HG03457 (cell line): ENCODE results near the gene TNXB.
"Not testable (repeated sequence)": the region's sequence is repeated elsewhere in the genome, so short reads cannot be mapped to it uniquely, and the experiment has no call there.

Experiments
- ATAC-seq: cut with Tn5 transposase; IDR thresholded peaks from one replicate; pipeline ENCODE4 v1.9.1; 2021; ENCODE audit warnings: moderate number of reproducible peaks; ENCODE audit not compliant: unreplicated experiment

The TNXB gene

GRCh38 chr6:32068867-32069266 is 40.3 kb downstream of the TNXB start:
- ATAC-seq: no peak

GRCh38 chr6:32068315-32068714 is 40.8 kb downstream of the TNXB start:
- ATAC-seq: not testable (repeated sequence)

- ATAC-seq: not testable (repeated sequence)
These were observed 41.6 kb downstream of the TNXB start for GRCh38 chr6:32067521-32067920.

GRCh38 chr6:32064706-32065105 is 44.4 kb downstream of the TNXB start:
- ATAC-seq: no peak

- no peak for ATAC-seq
These were observed 48.0 kb downstream of the TNXB start for GRCh38 chr6:32060966-32061655.

GRCh38 chr6:32058511-32058963 is 50.6 kb downstream of the TNXB start:
- no peak for ATAC-seq

GRCh38 chr6:32057966-32058365 is 51.2 kb downstream of the TNXB start:
- ATAC-seq: no peak

- no peak for ATAC-seq
These were observed 52.9 kb downstream of the TNXB start for GRCh38 chr6:32056254-32056653.

GRCh38 chr6:32055756-32056155 is 53.4 kb downstream of the TNXB start:
- not testable (repeated sequence) for ATAC-seq

- not testable (repeated sequence) for ATAC-seq
These were observed 55.8 kb downstream of the TNXB start for GRCh38 chr6:32053314-32053713.

- not testable (repeated sequence) for ATAC-seq
These were observed 56.5 kb downstream of the TNXB start for GRCh38 chr6:32052626-32053025.

GRCh38 chr6:32050562-32050961 is 58.6 kb downstream of the TNXB start:
- ATAC-seq: no peak

- not testable (repeated sequence) for ATAC-seq
These were observed 59.4 kb downstream of the TNXB start for GRCh38 chr6:32049736-32050135.

- ATAC-seq: not testable (repeated sequence)
These were observed 60.0 kb downstream of the TNXB start for GRCh38 chr6:32049149-32049548.

GRCh38 chr6:32047855-32048766 is 61.0 kb downstream of the TNXB start:
- no peak for ATAC-seq

GRCh38 chr6:32047539-32047854 is 61.6 kb downstream of the TNXB start:
- no peak for ATAC-seq

- ATAC-seq: no peak
These were observed 62.1 kb downstream of the TNXB start for GRCh38 chr6:32047084-32047478.

GRCh38 chr6:32046450-32047083 is 62.6 kb downstream of the TNXB start:
- ATAC-seq: no peak

- ATAC-seq: no peak
These were observed 63.2 kb downstream of the TNXB start for GRCh38 chr6:32045811-32046449.

GRCh38 chr6:32044916-32045315 is 64.2 kb downstream of the TNXB start:
- ATAC-seq: not testable (repeated sequence)
